Astrocyte (in vitro differentiated cells and primary cell): ENCODE data around the gene S100P. TPM values are rescaled to one million over a fixed set of nuclear protein-coding genes. Genes with fewer than 3 reads are reported as not detected.

Source experiments
- DNase-seq: peaks from one replicate; pipeline ENCODE4 v3.0.0-alpha.2; 2010; ENCODE audit warnings: low read depth
- FAIRE-seq: peaks from 2 replicates; lab custom pipeline; 2011; peaks lifted over from hg19 to GRCh38; lab: Jason Lieb, UNC
- H2AFZ ChIP-seq: 2 replicates; pipeline ENCODE4 v1.6.0; 2012; ENCODE audit warnings: low read depth, low read length, inconsistent platforms
- H3K27ac ChIP-seq: 2 replicates; pipeline ENCODE4 v1.5.1; 2011; ENCODE audit warnings: low read depth, low read length, inconsistent platforms
- H3K27me3 ChIP-seq: 2 replicates; pipeline ENCODE4 v1.6.0; 2011; ENCODE audit warnings: low read length, inconsistent platforms; ENCODE audit not compliant: insufficient read depth
- H3K36me3 ChIP-seq: 2 replicates; pipeline ENCODE4 v1.5.1; 2011; ENCODE audit warnings: low read length, inconsistent platforms; ENCODE audit not compliant: insufficient read depth
- H3K4me1 ChIP-seq: 2 replicates; pipeline ENCODE4 v1.5.1; 2011; ENCODE audit warnings: low read length, inconsistent platforms; ENCODE audit not compliant: insufficient read depth
- H3K4me2 ChIP-seq: 2 replicates; pipeline ENCODE4 v1.6.0; 2012; ENCODE audit warnings: low read length, inconsistent platforms
- H3K4me3 ChIP-seq: 2 replicates; pipeline ENCODE4 v1.5.1; 2011; ENCODE audit warnings: low read depth, mild to moderate bottlenecking, low read length, inconsistent platforms; ENCODE audit not compliant: insufficient read depth
- H3K79me2 ChIP-seq: 2 replicates; pipeline ENCODE4 v1.6.0; 2012; ENCODE audit warnings: mild to moderate bottlenecking, low read length, inconsistent platforms; ENCODE audit not compliant: insufficient read depth
- H3K9ac ChIP-seq: 2 replicates; pipeline ENCODE4 v1.6.0; 2012; ENCODE audit warnings: mild to moderate bottlenecking, low read length, inconsistent platforms
- H3K9me3 ChIP-seq: 2 replicates; pipeline ENCODE4 v1.5.1; 2012; ENCODE audit warnings: low read depth, mild to moderate bottlenecking, low read length, inconsistent platforms; ENCODE audit not compliant: insufficient read depth
- H4K20me1 ChIP-seq: 2 replicates; pipeline ENCODE4 v1.6.0; 2012; ENCODE audit warnings: low read length, inconsistent platforms; ENCODE audit not compliant: insufficient read depth
- H3K27ac Mint-ChIP-seq: one replicate; pipeline ENCODE4 v1.8.0; 2021; ENCODE audit warnings: mild to moderate bottlenecking, mixed read lengths; ENCODE audit not compliant: unreplicated experiment
- H3K27me3 Mint-ChIP-seq: one replicate; pipeline ENCODE4 v1.8.0; 2021; ENCODE audit warnings: low read depth, mixed read lengths; ENCODE audit not compliant: unreplicated experiment
- H3K36me3 Mint-ChIP-seq: one replicate; pipeline ENCODE4 v1.8.0; 2021; ENCODE audit warnings: low read depth, mixed read lengths; ENCODE audit not compliant: unreplicated experiment
- H3K4me1 Mint-ChIP-seq: one replicate; pipeline ENCODE4 v1.8.0; 2021; ENCODE audit warnings: low read depth, mixed read lengths; ENCODE audit not compliant: unreplicated experiment
- H3K4me3 Mint-ChIP-seq: one replicate; pipeline ENCODE4 v1.8.0; 2021; ENCODE audit warnings: mild to moderate bottlenecking, moderate library complexity, mixed read lengths; ENCODE audit not compliant: unreplicated experiment
- H3K9me3 Mint-ChIP-seq: one replicate; pipeline ENCODE4 v1.8.0; 2021; ENCODE audit warnings: mild to moderate bottlenecking, mixed read lengths; ENCODE audit not compliant: unreplicated experiment
- CTCF ChIP-seq: IDR thresholded peaks from 2 replicates; pipeline ENCODE4 v1.5.1; 2011; ENCODE audit warnings: low read depth, mild to moderate bottlenecking, inconsistent platforms, low read length, moderate library complexity; ENCODE audit not compliant: insufficient read depth
- EZH2 ChIP-seq: IDR thresholded peaks from 2 replicates; pipeline ENCODE4 v1.6.1; 2012; ENCODE audit warnings: mild to moderate bottlenecking, low read length, inconsistent platforms; ENCODE audit not compliant: insufficient read depth
- total RNA-seq: library from RNA; stranded (reverse); gene quantifications from 2 replicates; pipeline ENCODE4 v1.2.1, GENCODE V29; 2021

The S100P gene
- total RNA-seq, 1 donor from 2014 or later, result not detected

DNA sequence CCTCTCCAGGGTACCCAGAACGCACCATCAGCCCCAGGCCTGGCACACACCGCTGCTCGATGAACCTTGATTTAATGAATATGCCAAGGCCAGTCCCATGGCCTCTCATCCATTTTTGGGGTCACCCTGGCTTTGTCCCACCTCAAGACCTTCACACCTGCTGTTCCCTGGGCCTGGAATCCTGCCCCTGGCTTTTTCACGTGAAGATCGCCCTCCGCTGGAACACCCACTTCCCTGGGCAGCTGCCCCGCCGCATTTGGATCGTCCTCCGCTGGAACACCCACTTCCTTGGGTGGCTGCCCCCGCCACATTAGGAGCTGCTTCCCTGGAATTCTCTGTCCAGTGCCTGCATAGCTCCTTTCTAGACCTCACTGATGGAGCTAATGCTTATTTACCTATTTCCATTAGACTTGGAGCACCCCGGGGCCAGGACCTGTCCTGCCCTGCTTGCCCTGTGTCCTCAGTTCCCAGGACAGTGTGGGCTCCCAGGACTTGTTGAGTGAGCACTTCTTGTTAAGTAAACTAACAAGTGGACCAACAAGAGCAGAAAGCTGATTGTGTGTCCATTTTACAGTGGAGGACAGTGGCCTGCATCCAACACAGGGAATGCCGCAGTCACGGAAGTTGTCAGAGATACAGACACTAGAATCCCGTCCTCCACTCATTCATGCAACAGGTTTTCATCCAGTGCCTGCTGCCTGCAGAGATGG is 34.8 kb downstream of the S100P start:
- Histone ChIP-seq H3K4me3 (no peak overlapping the region), H3K79me2 (no peaks in the 10 kb centered on the region)
- H3K27ac Mint-ChIP-seq, result no peak overlapping the region

DNA sequence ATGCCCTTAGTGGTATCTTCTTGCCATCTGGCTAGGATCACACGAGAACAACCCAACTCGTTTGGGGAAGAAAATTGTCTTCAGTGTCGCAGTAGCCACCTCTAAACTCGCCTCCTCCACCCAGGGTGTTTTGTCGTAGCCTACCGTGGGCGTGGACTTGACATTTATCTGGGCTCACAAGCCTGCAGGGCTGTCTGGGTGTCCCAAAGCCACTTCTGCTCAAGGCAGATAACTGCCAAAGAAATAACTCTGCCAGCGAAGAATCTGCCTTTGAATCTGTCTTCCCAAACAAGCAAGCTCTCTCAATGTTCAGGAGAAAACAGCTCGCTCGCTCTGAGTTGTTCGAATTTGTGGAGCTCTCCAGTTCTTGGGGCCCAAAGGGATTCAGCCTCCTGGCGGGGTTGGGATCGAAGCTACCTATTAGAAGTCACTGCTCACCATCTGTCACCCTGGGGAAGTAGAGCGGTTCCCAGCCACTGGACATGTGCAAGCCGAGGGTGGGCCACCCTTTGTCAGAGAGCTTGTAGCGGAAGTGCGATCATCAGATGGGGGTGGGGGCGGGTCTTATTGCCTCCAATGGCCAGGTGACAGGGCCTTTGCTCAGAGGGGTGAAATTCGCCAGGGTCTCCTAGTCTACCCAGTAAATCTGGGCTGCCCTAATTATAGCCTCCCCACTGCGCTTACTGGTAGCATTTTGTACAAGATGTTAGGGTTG is 37.1 kb downstream of the S100P start:
- DNase-seq (no peak), FAIRE-seq (no peak)
- H3K9me3 Mint-ChIP-seq, result peaks cover 2% of the 10 kb centered on the region
- H3K36me3 ChIP-seq, result no peaks in the 10 kb centered on the region
- H3K9ac ChIP-seq, result no peak overlapping the region
- no peaks in the 10 kb centered on the region for H3K36me3 Mint-ChIP-seq
- no peak overlapping the region for H3K4me3 ChIP-seq
- peaks cover 5% of the 10 kb centered on the region for H3K4me1 Mint-ChIP-seq
- no peaks in the 10 kb centered on the region for H3K27me3 ChIP-seq
- H3K27ac ChIP-seq, result no peak overlapping the region
- H3K79me2 ChIP-seq, result no peaks in the 10 kb centered on the region
- no peak overlapping the region for H3K4me2 ChIP-seq
- H3K4me1 ChIP-seq, result peaks cover 19% of the 10 kb centered on the region
- peaks cover 4% of the 10 kb centered on the region for H3K27me3 Mint-ChIP-seq
- no peaks in the 10 kb centered on the region for H3K9me3 ChIP-seq
- no peak overlapping the region for H2AFZ ChIP-seq
- H3K4me3 Mint-ChIP-seq, result no peak overlapping the region
- TF ChIP-seq EZH2, result no peak
- TF ChIP-seq CTCF, result no peak
- H4K20me1 ChIP-seq, result no peaks in the 10 kb centered on the region
- no peak overlapping the region for H3K27ac Mint-ChIP-seq

More for the DNA sequence above, 34.8 kb downstream of the S100P start:
- no peaks in the 10 kb centered on the region for H3K27me3 Mint-ChIP-seq
- H3K36me3 Mint-ChIP-seq, result no peaks in the 10 kb centered on the region
- H3K9me3 Mint-ChIP-seq, result no peaks in the 10 kb centered on the region
- no peak for DNase-seq
- H3K36me3 ChIP-seq, result no peaks in the 10 kb centered on the region
- peaks cover 11% of the 10 kb centered on the region for H3K4me1 Mint-ChIP-seq
- no peaks in the 10 kb centered on the region for H3K9me3 ChIP-seq
- no peaks in the 10 kb centered on the region for H3K27me3 ChIP-seq
- peak overlapping the region; percentile 31 for H3K4me3 Mint-ChIP-seq
- no peak for TF ChIP-seq CTCF
- TF ChIP-seq EZH2, result no peak
- no peak for FAIRE-seq
- H3K9ac ChIP-seq, result no peak overlapping the region
- no peak overlapping the region for H3K27ac ChIP-seq
- peaks cover 30% of the 10 kb centered on the region for H3K4me1 ChIP-seq
- H3K4me2 ChIP-seq, result no peak overlapping the region
- H4K20me1 ChIP-seq, result no peaks in the 10 kb centered on the region
- H2AFZ ChIP-seq, result no peak overlapping the region

GRCh38 chr4:6731318-6731675 is 37.6 kb downstream of the S100P start:
- Histone ChIP-seq H3K79me2 (no peaks in the 10 kb centered on the region), H3K4me2 (no peak overlapping the region), H3K4me1 (peaks cover 19% of the 10 kb centered on the region), H3K9ac (no peak overlapping the region), H2AFZ (no peak overlapping the region), H3K9me3 (no peaks in the 10 kb centered on the region), H3K27me3 (no peaks in the 10 kb centered on the region), H3K36me3 (no peaks in the 10 kb centered on the region), H4K20me1 (no peaks in the 10 kb centered on the region), H3K4me3 (no peak overlapping the region), H3K27ac (no peak overlapping the region)
- Mint-ChIP-seq H3K4me3 (no peak overlapping the region), H3K27ac (peak overlapping the region; percentile 72), H3K9me3 (peaks cover 2% of the 10 kb centered on the region), H3K27me3 (peaks cover 4% of the 10 kb centered on the region), H3K36me3 (no peaks in the 10 kb centered on the region), H3K4me1 (peaks cover 5% of the 10 kb centered on the region)
- TF ChIP-seq CTCF, result no peak
- TF ChIP-seq EZH2, result no peak
- FAIRE-seq (no peak), DNase-seq (no peak)
